ENCODE measurements around the gene MEPE. TPM values are rescaled to one million over a fixed set of nuclear protein-coding genes. Genes with fewer than 3 reads are reported as not detected.

MEPE gene
- total and polyA plus RNA-seq, 5 donors: not detected

GRCh38 chr4:87856816-87857215 is 24.0 kb downstream of the MEPE start:
- ATAC-seq (no peak), DNase-seq (no peak)
- intact Hi-C loops (cut with DNase I): loop anchor here in 3 of 4 donors (5.0 to 10.0 kb wide), 4 partner anchors 110 to 358 kb away; no protein-coding TSS in a partner anchor
- Histone ChIP-seq H3K9me3 (ENCODE audit: control insufficient read depth, low read length) (no peaks in the 10 kb centered on the region), H3K4me3 (ENCODE audit: low read length) (no peak overlapping the region), H3K27me3 (ENCODE audit: control insufficient read depth, insufficient read depth) (no peaks in the 10 kb centered on the region), H3K4me1 (ENCODE audit: control insufficient read depth, insufficient read depth, low read length) (no peaks in the 10 kb centered on the region), H3K27ac (ENCODE audit: low read length) (no peak overlapping the region)
- 47% methylated on average over 1 of the region's 1 CpG for WGBS

GRCh38 chr4:87857789-87858188 is 25.0 kb downstream of the MEPE start:
- Histone ChIP-seq H3K4me3 (ENCODE audit: low read length) (no peak overlapping the region), H3K9me3 (ENCODE audit: control insufficient read depth, low read length) (no peaks in the 10 kb centered on the region), H3K4me1 (ENCODE audit: control insufficient read depth, insufficient read depth, low read length) (no peaks in the 10 kb centered on the region), H3K27me3 (ENCODE audit: control insufficient read depth, insufficient read depth) (no peaks in the 10 kb centered on the region), H3K27ac (ENCODE audit: low read length) (no peak overlapping the region)
- ATAC-seq (no peak), DNase-seq (no peak)
- WGBS: 67% methylated on average over 5 of the region's 5 CpGs
- intact Hi-C loops (cut with DNase I): loop anchor here in 3 of 4 donors (5.0 to 10.0 kb wide), 4 partner anchors 110 to 357 kb away; no protein-coding TSS in a partner anchor

DNA sequence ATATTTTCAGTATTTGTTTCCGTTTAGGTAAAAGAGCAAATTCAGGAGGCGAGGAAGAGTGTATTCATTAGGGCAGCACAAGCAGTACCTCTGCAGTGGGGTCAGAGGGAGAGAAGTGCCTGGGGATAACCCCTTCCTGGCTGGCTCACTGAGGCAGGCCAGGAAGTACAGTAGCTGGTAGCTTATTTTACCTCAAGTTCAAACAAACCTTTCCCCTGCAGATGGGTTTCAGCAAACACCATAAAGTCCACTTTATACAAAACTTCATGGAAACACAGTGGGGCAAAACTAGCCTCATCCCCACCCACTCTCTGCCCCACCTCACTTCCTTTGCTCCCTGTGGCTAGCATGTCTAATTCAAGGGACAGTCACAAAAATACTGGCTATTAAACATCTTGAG is 29.5 kb downstream of the MEPE start:
- no peak for ATAC-seq
- intact Hi-C loops (cut with DNase I): no loop called here
- H3K4me1 ChIP-seq (ENCODE audit: control insufficient read depth, insufficient read depth, low read length): no peaks in the 10 kb centered on the region
- H3K4me3 ChIP-seq (ENCODE audit: low read length): no peak overlapping the region
- 93% methylated on average over 2 of the region's 2 CpGs for WGBS
- no peak overlapping the region for H3K27ac ChIP-seq (ENCODE audit: low read length)
- no peaks in the 10 kb centered on the region for H3K27me3 ChIP-seq (ENCODE audit: control insufficient read depth, insufficient read depth)
- no peaks in the 10 kb centered on the region for H3K9me3 ChIP-seq (ENCODE audit: control insufficient read depth, low read length)
- no peak for DNase-seq

DNA sequence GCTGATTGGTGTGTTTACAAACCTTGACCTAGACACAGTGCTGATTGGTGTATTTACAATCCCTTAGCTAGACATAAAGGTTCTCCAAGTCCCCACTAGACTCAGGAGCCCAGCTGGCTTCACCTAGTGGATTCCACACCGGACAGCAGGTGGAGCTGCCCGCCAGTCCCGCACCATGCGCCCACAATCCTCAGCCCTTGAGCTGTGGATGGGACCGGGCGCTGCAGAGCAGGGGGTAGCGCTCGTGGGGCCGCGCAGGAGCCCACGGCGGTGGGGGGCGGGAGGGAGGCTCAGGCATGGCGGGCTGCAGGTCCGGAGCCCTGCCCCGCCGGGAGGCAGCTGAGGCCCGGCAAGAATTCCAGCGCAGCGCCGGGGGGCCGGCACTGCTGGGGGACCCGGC is 30.7 kb downstream of the MEPE start:
- WGBS: 55% methylated on average over 23 of the region's 23 CpGs
- no peaks in the 10 kb centered on the region for H3K4me1 ChIP-seq (ENCODE audit: control insufficient read depth, insufficient read depth, low read length)
- no peak overlapping the region for H3K27ac ChIP-seq (ENCODE audit: low read length)
- DNase-seq: no peak
- H3K27me3 ChIP-seq (ENCODE audit: control insufficient read depth, insufficient read depth): no peaks in the 10 kb centered on the region
- H3K4me3 ChIP-seq (ENCODE audit: low read length): no peak overlapping the region
- intact Hi-C loops (cut with DNase I): no loop called here
- H3K9me3 ChIP-seq (ENCODE audit: control insufficient read depth, low read length): no peaks in the 10 kb centered on the region
- ATAC-seq: no peak

- intact Hi-C loops (cut with DNase I): no loop called here
Measured at GRCh38 chr4:87864321-87864720, 31.6 kb downstream of the MEPE start.

DNA sequence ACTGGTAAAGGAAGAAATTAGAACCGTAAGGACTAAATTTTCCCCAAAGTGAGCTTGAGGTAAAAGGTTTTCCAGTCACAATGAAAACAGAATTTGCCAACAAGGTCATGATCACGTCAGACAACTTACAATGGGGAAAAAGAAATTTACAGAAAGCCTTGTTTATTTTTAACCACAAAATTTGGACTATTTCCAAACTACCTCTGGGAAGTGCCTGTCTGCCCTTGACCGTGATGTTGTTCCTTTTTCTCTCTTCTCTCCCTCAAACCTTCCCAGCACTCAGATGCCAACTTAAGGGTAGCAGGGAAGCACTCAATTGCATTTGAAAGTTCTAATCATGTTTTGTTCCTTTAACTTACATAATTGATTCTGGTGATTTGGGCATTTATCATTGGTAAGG is 32.5 kb downstream of the MEPE start:
- Histone ChIP-seq H3K27ac (ENCODE audit: low read length) (no peak overlapping the region), H3K4me3 (ENCODE audit: low read length) (no peak overlapping the region), H3K27me3 (ENCODE audit: control insufficient read depth, insufficient read depth) (no peaks in the 10 kb centered on the region), H3K9me3 (ENCODE audit: control insufficient read depth, low read length) (no peaks in the 10 kb centered on the region), H3K4me1 (ENCODE audit: control insufficient read depth, insufficient read depth, low read length) (no peaks in the 10 kb centered on the region)
- WGBS: 41% methylated on average over 3 of the region's 3 CpGs
- intact Hi-C loops (cut with DNase I): no loop called here
- ATAC-seq: no peak
- DNase-seq: no peak

More at GRCh38 chr4:87864321-87864720, 31.6 kb downstream of the MEPE start:
- H3K4me3 ChIP-seq (ENCODE audit: low read length): no peak overlapping the region
- no peaks in the 10 kb centered on the region for H3K27me3 ChIP-seq (ENCODE audit: control insufficient read depth, insufficient read depth)
- H3K4me1 ChIP-seq (ENCODE audit: control insufficient read depth, insufficient read depth, low read length): no peaks in the 10 kb centered on the region
- H3K9me3 ChIP-seq (ENCODE audit: control insufficient read depth, low read length): no peaks in the 10 kb centered on the region
- ATAC-seq (no peak), DNase-seq (no peak)
- H3K27ac ChIP-seq (ENCODE audit: low read length): no peak overlapping the region
- WGBS: 96% methylated on average over 2 of the region's 2 CpGs

- no peak overlapping the region for H3K27ac ChIP-seq (ENCODE audit: low read length)
- intact Hi-C loops (cut with DNase I): no loop called here
- 60% methylated on average over 1 of the region's 1 CpG for WGBS
Measured at GRCh38 chr4:87865960-87866598, 33.3 kb downstream of the MEPE start.

DNA sequence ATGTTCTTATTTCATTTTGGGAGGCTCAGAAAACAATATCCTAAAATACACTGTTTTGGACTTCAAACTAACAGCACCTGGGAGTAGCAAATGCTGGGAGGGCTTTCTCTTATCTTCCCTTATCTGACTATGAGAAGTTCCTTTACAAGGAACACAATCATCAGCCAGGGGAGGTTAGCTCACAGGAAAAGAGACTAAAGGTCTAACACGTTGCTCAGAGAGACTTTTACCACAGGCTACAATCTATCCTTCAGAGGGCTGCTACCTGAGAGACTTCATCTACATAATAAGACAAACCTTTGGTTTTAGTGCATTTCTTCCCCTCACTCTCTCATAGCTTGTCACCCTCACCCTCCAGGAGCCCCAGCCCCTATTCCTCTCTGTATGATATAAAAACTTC is 35.8 kb downstream of the MEPE start:
- DNase-seq (no peak), ATAC-seq (no peak)
- no peaks in the 10 kb centered on the region for H3K4me1 ChIP-seq (ENCODE audit: control insufficient read depth, insufficient read depth, low read length)
- intact Hi-C loops (cut with DNase I): no loop called here
- H3K9me3 ChIP-seq (ENCODE audit: control insufficient read depth, low read length): no peaks in the 10 kb centered on the region
- H3K27me3 ChIP-seq (ENCODE audit: control insufficient read depth, insufficient read depth): no peaks in the 10 kb centered on the region
- no peak overlapping the region for H3K4me3 ChIP-seq (ENCODE audit: low read length)
- 10% methylated on average over 1 of the region's 1 CpG for WGBS
- H3K27ac ChIP-seq (ENCODE audit: low read length): no peak overlapping the region

More at GRCh38 chr4:87865960-87866598, 33.3 kb downstream of the MEPE start:
- H3K4me1 ChIP-seq (ENCODE audit: control insufficient read depth, insufficient read depth, low read length): no peaks in the 10 kb centered on the region
- DNase-seq (no peak), ATAC-seq (no peak)
- no peaks in the 10 kb centered on the region for H3K9me3 ChIP-seq (ENCODE audit: control insufficient read depth, low read length)
- H3K27me3 ChIP-seq (ENCODE audit: control insufficient read depth, insufficient read depth): no peaks in the 10 kb centered on the region
- H3K4me3 ChIP-seq (ENCODE audit: low read length): no peak overlapping the region

DNA sequence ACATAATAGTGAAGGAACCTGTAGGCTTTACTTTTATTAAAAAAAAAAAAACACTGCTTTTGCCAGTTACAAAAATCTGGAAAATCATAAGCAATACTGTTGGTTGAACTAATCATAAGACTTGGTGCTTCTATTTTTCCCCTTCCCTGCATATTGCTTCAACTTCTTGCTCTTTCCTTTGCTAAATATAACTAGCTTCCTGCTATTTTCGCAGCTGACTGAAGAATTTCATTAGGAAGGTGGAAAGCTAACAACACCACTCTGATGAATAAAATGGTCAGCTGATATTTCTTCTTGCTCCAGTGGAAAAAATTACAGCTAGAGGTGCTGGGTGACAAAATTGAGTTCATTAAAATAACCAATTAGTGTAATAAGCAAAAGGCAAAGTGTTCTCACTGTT is 39.3 kb downstream of the MEPE start:
- Histone ChIP-seq H3K4me1 (ENCODE audit: control insufficient read depth, insufficient read depth, low read length) (no peaks in the 10 kb centered on the region), H3K27me3 (ENCODE audit: control insufficient read depth, insufficient read depth) (no peaks in the 10 kb centered on the region), H3K9me3 (ENCODE audit: control insufficient read depth, low read length) (no peaks in the 10 kb centered on the region), H3K27ac (ENCODE audit: low read length) (no peak overlapping the region), H3K4me3 (ENCODE audit: low read length) (no peak overlapping the region)
- intact Hi-C loops (cut with DNase I): no loop called here
- no peak for ATAC-seq
- 38% methylated on average over 1 of the region's 1 CpG for WGBS
- DNase-seq: no peak

- Histone ChIP-seq H3K27me3 (ENCODE audit: control insufficient read depth, insufficient read depth) (no peaks in the 10 kb centered on the region), H3K4me3 (ENCODE audit: low read length) (no peak overlapping the region), H3K4me1 (ENCODE audit: control insufficient read depth, insufficient read depth, low read length) (no peaks in the 10 kb centered on the region), H3K27ac (ENCODE audit: low read length) (no peak overlapping the region), H3K9me3 (ENCODE audit: control insufficient read depth, low read length) (no peaks in the 10 kb centered on the region)
- no peak for DNase-seq
- intact Hi-C loops (cut with DNase I): no loop called here
- ATAC-seq: no peak
- WGBS: 68% methylated on average over 2 of the region's 2 CpGs
Measured at GRCh38 chr4:87875191-87875590, 42.4 kb downstream of the MEPE start.

DNA sequence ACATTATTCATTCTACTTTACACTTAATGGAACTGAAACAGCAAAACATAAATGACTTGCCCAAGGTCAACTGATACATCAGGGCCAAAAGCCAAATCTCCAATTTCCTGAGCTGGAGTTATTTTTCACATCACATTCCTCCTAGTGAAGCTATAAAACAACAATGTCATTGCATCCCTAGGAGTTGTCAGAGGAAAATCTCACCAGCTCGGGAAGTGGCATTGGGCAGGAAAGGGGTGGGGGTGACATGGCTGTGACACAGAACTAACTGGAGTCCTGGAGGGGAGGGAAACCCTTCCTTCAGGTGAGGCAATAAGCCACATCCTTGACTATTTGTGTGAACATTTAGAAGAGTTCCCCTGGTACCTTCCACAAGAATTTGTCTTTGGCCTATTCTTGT is 47.3 kb downstream of the MEPE start:
- no peak overlapping the region for H3K27ac ChIP-seq (ENCODE audit: low read length)
- ATAC-seq: no peak
- intact Hi-C loops (cut with DNase I): no loop called here

GRCh38 chr4:87881115-87881514 is 48.3 kb downstream of the MEPE start:
- H3K9me3 ChIP-seq (ENCODE audit: control insufficient read depth, low read length): no peaks in the 10 kb centered on the region
- H3K4me3 ChIP-seq (ENCODE audit: low read length): no peak overlapping the region
- no peaks in the 10 kb centered on the region for H3K27me3 ChIP-seq (ENCODE audit: control insufficient read depth, insufficient read depth)
- intact Hi-C loops (cut with DNase I): no loop called here
- H3K27ac ChIP-seq (ENCODE audit: low read length): no peak overlapping the region
- ATAC-seq (no peak), DNase-seq (no peak)
- H3K4me1 ChIP-seq (ENCODE audit: control insufficient read depth, insufficient read depth, low read length): no peaks in the 10 kb centered on the region
- WGBS: 80% methylated on average over 1 of the region's 1 CpG

More for the DNA sequence above, 47.3 kb downstream of the MEPE start:
- DNase-seq: no peak
- Histone ChIP-seq H3K4me3 (ENCODE audit: low read length) (no peak overlapping the region), H3K4me1 (ENCODE audit: control insufficient read depth, insufficient read depth, low read length) (no peaks in the 10 kb centered on the region), H3K9me3 (ENCODE audit: control insufficient read depth, low read length) (no peaks in the 10 kb centered on the region), H3K27me3 (ENCODE audit: control insufficient read depth, insufficient read depth) (no peaks in the 10 kb centered on the region)
- 52% methylated on average over 1 of the region's 1 CpG for WGBS
